Upper lobe of left lung (tissue), 6 donors: ENCODE data around the gene PIM3. TPM values are rescaled to one million over a fixed set of nuclear protein-coding genes. Genes with fewer than 3 reads are reported as not detected.
A peak's percentile ranks its signal among the peaks of the same experiment; 100 is the strongest.

Source experiments
- ATAC-seq, 2 donors: fragments of 200-7000 bp; cut with Tn5 transposase; one replicate each; pipeline ENCODE4 v1.9.1; 2022; ENCODE audit warnings: mild to moderate bottlenecking in 2 of 2, moderate library complexity in 2 of 2; ENCODE audit not compliant: low FRiP score in 2 of 2
- DNase-seq, 2 donors: peaks; one replicate each; pipeline ENCODE4 v3.0.0-alpha.2; 2019 to 2020
- H3K27ac ChIP-seq, 4 donors: fragments of 200-600 bp; sonication (generic); one replicate each; pipeline ENCODE4 v1.5.1; 2016 to 2019
- H3K27me3 ChIP-seq, 4 donors: fragments of 200-600 bp; sonication (generic); one replicate each; pipeline ENCODE4 v1.5.1; 2017 to 2019
- H3K36me3 ChIP-seq, 4 donors: fragments of 200-600 bp; sonication (generic); one replicate each; pipeline ENCODE4 v1.5.1; 2016 to 2019
- H3K4me1 ChIP-seq, 4 donors: fragments of 200-600 bp; sonication (generic); one replicate each; pipeline ENCODE4 v1.5.1; 2018 to 2019
- H3K4me3 ChIP-seq, 4 donors: fragments of 200-600 bp; sonication (generic); one replicate each; pipeline ENCODE4 v1.5.1; 2017 to 2019; ENCODE audit warnings: mild to moderate bottlenecking in 2 of 4, moderate library complexity in 1 of 4
- H3K9me3 ChIP-seq, 4 donors: fragments of 200-600 bp; sonication (generic); one replicate each; pipeline ENCODE4 v1.5.1; 2018 to 2019
- EP300 ChIP-seq, 4 donors: sonication (generic); formaldehyde crosslinking; IDR thresholded peaks; one replicate each; pipeline ENCODE4 v1.5.1; 2017; ENCODE audit warnings: antibody characterized with exemption in 4 of 4, control low read depth in 2 of 4
- POLR2A ChIP-seq, 4 donors: fragments of 450-650 bp; IDR thresholded peaks; one replicate each; pipeline ENCODE4 v1.5.1; 2016 to 2017; ENCODE audit warnings: antibody characterized with exemption in 4 of 4, mild to moderate bottlenecking in 2 of 4
- POLR2AphosphoS5 ChIP-seq, 2 donors: sonication (generic); formaldehyde crosslinking; IDR thresholded peaks; one replicate each; pipeline ENCODE4 v1.5.1; 2017; ENCODE audit warnings: antibody characterized with exemption in 2 of 2
- WGBS, 2 donors: methylation state at CpG; one replicate each; pipeline ENCODE4 v1.1.5; 2017 to 2018; 5-methylcytosine and 5-hydroxymethylcytosine counted together
- total RNA-seq, 6 donors: library from RNA; depleted of rRNA in 4 of 6; stranded (reverse); fragments of >200 nt in 4 of 6; gene quantifications; one replicate each; pipeline versions ENCODE4 v1.1.0 to v1.2.1, GENCODE V29; 2016 to 2021
- TF ChIP-seq, protein P1 (sequence below), 6 experiments: fragments of 450-650 bp in 4 of 6; fragments of 200-600 bp in 2 of 6; sonication (generic) in 2 of 6; IDR thresholded peaks; one replicate each; pipeline ENCODE4 v1.5.1; 2016 to 2019; ENCODE audit warnings: antibody characterized with exemption in 6 of 6
- donor health status: DM: no; HTN: no; CAD: no; lungs with moderate emphysema.
- donor health status: DM: no; HTN: yes; CAD: no; lungs with severe emphysema.

PIM3 gene
- total RNA-seq, 6 donors from 2014 or later = 131 to 246 (median 156) TPM

DNA sequence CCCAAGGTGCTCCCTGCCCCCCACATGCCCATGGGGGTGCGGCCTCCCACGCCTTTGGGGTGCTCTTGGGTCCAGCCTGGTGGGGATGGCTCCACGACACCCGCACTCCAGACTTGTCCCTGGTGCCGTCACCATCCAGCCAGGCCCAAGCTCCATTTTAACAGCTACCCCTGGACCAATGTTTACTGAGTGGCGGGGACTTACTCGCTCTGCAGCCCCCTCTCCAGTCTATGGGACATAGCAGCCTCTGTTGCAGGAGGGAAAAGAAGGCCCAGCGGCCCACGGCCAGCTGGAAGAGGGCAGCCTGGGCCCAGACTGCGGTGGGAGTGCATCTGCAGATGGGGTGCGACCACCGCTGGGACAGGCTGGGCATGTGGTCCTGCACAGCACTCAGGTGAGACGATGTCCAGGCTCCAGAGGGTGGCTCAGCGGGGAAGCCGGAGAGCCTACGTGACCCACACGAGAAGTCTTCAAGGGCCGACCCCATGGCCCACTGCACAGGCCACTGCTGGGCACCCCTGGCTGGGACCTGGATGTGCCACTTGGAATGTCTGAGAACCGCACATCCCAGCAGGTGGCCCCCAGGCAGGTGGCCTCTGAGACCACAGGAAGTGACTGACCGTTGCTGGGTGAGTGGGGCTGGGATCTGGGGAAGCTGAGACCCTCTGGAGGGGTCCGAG is 33.9 kb downstream of the PIM3 start:
- 92 to 93% methylated on average over 15 to 17 of the region's 21 CpGs for WGBS, 2 donors
- H3K27me3 ChIP-seq = no peaks in the 10 kb centered on the region
- no peak for ATAC-seq
- no peak overlapping the region for H3K4me3 ChIP-seq
- no peak overlapping the region for H3K27ac ChIP-seq
- H3K4me1 ChIP-seq = peaks cover 7 to 14% (median 11%) of the 10 kb centered on the region in 4 donors
- TF ChIP-seq EP300 (IDR thresholded peaks at IDR 0.05) (no peak), POLR2A (IDR thresholded peaks at IDR 0.05) (no peak), POLR2AphosphoS5 (IDR thresholded peaks at IDR 0.05) (no peak)
- TF ChIP-seq, protein P1, sequence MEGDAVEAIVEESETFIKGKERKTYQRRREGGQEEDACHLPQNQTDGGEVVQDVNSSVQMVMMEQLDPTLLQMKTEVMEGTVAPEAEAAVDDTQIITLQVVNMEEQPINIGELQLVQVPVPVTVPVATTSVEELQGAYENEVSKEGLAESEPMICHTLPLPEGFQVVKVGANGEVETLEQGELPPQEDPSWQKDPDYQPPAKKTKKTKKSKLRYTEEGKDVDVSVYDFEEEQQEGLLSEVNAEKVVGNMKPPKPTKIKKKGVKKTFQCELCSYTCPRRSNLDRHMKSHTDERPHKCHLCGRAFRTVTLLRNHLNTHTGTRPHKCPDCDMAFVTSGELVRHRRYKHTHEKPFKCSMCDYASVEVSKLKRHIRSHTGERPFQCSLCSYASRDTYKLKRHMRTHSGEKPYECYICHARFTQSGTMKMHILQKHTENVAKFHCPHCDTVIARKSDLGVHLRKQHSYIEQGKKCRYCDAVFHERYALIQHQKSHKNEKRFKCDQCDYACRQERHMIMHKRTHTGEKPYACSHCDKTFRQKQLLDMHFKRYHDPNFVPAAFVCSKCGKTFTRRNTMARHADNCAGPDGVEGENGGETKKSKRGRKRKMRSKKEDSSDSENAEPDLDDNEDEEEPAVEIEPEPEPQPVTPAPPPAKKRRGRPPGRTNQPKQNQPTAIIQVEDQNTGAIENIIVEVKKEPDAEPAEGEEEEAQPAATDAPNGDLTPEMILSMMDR (IDR thresholded peaks at IDR 0.05) = no peak
- no peaks in the 10 kb centered on the region for H3K36me3 ChIP-seq
- DNase-seq = peak in 1 of 2 donors; percentile 54
- peaks cover 0 to 9% (median 0%) of the 10 kb centered on the region in 4 donors for H3K9me3 ChIP-seq

DNA sequence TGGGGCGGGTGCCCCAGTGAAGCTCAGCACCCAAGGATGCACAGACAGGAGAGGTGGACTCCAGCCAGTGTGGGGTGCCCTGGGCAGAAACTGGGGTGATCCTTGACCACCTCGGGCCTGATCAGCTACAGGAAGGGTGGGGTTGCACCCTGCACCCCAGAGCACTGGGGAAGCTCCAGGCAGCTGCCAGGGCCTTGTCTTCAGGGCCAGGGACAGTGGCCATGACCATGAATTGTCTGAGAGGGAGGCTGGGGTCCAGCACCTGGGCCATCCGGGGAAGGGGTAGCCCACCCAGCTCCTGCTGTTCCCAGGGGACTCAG is 34.4 kb downstream of the PIM3 start:
- no peak for TF ChIP-seq POLR2A (IDR thresholded peaks at IDR 0.05)
- no peak for TF ChIP-seq EP300 (IDR thresholded peaks at IDR 0.05)
- TF ChIP-seq, protein P1 (IDR thresholded peaks at IDR 0.05) = no peak
- TF ChIP-seq POLR2AphosphoS5 (IDR thresholded peaks at IDR 0.05) = no peak
- DNase-seq (peak in 1 of 2 donors; percentile 49), ATAC-seq (no peak)
- peaks cover 10 to 19% (median 11%) of the 10 kb centered on the region in 4 donors for H3K4me1 ChIP-seq
- H3K9me3 ChIP-seq = peaks cover 0 to 7% (median 0%) of the 10 kb centered on the region in 4 donors
- 62 to 69% methylated on average over 2 to 3 of the region's 3 CpGs for WGBS, 2 donors
- H3K36me3 ChIP-seq = no peaks in the 10 kb centered on the region
- H3K4me3 ChIP-seq = no peak overlapping the region
- peaks cover 0 to 4% (median under 1%) of the 10 kb centered on the region in 4 donors for H3K27me3 ChIP-seq
- H3K27ac ChIP-seq = no peak overlapping the region

DNA sequence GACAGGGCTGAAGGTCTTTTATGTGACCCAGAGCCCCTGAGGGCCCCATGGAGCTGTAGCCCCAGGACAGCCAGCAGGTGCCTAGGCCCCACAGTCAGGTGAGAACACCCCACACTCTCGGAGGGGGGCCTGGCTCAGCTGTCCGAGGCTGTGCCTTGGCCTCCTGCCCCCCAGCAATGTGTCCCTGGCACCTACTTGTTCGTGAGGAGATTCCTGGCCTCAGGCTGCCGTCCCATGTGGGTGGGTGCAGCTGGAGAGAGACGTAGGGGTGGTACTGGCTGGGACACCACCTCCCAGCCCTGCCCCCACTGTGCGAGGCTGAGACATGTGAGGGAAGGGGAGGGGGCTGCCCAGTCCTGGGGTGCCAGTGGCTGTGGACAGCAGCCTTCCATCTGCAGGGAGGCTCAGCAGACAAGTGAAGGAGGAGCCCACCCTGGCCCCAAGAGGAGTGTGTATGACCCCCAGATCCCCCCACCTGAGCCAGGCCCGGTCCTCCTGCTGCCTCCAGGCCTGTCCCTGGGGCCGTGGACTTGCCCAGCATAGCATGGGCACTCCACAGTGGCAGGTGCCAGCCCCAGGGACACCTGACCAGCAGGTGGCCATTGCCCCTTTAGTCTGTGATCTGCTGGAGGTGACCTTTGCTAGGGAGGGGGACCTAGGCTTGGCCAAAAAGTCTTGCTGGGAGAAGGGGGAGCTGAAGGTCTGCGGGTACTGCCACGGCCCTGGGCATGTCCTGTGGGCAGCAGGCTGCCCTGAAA is 35.0 kb downstream of the PIM3 start:
- ATAC-seq = no peak
- peaks cover 0 to 10% (median 1%) of the 10 kb centered on the region in 4 donors for H3K27me3 ChIP-seq
- peak in 1 of 2 donors; percentile 53 for DNase-seq
- no peak overlapping the region for H3K27ac ChIP-seq
- WGBS, 2 donors = 90 to 92% methylated on average over 2 to 7 of the region's 10 CpGs
- no peaks in the 10 kb centered on the region for H3K36me3 ChIP-seq
- H3K9me3 ChIP-seq = peaks cover 0 to 7% (median 0%) of the 10 kb centered on the region in 4 donors
- H3K4me3 ChIP-seq = no peak overlapping the region
- TF ChIP-seq EP300 (IDR thresholded peaks at IDR 0.05) (no peak), POLR2A (IDR thresholded peaks at IDR 0.05) (no peak), POLR2AphosphoS5 (IDR thresholded peaks at IDR 0.05) (no peak)
- TF ChIP-seq, protein P1 (IDR thresholded peaks at IDR 0.05) = no peak
- peaks cover 10 to 23% (median 11%) of the 10 kb centered on the region in 4 donors for H3K4me1 ChIP-seq

DNA sequence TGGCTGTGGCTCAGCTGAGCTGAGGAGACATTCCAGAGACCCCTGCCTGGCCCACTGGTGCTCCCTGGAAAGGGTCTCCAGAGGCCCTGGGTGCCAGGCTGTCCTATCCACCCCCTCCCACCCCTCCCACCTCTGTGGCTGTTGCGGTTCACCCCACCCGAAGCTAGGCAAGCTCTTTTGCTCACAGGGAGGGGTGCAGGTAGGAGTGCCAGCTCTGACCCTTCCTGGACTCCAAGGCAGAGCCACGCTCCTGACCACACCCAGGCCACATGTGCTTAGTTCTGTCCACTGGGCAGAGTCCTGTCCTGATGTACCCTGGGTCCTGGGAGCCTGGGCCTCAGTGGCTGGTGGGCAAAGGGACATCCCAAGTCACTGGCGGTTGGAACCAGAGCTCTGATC is 35.5 kb downstream of the PIM3 start:
- H3K27me3 ChIP-seq = peaks cover 0 to 10% (median 1%) of the 10 kb centered on the region in 4 donors
- H3K9me3 ChIP-seq = peaks cover 0 to under 1% (median 0%) of the 10 kb centered on the region in 4 donors
- DNase-seq (no peak), ATAC-seq (no peak)
- H3K4me3 ChIP-seq = no peak overlapping the region
- H3K4me1 ChIP-seq = peaks cover 10 to 23% (median 11%) of the 10 kb centered on the region in 4 donors
- 87 to 100% methylated on average over 1 to 4 of the region's 4 CpGs for WGBS, 2 donors
- TF ChIP-seq EP300 (IDR thresholded peaks at IDR 0.05) = no peak
- TF ChIP-seq, protein P1 (IDR thresholded peaks at IDR 0.05) = no peak
- TF ChIP-seq POLR2A (IDR thresholded peaks at IDR 0.05) = no peak
- no peak for TF ChIP-seq POLR2AphosphoS5 (IDR thresholded peaks at IDR 0.05)
- H3K27ac ChIP-seq = no peak overlapping the region
- H3K36me3 ChIP-seq = no peaks in the 10 kb centered on the region
